Breast epithelium (tissue), 3 donors: ENCODE measurements around the gene TNNI3K.

Experiments used
- CTCF ChIP-seq, 3 donors: fragments of 450-650 bp; IDR thresholded peaks; one replicate each; pipeline ENCODE4 v1.5.1; 2016 to 2017; ENCODE audit warnings: antibody characterized with exemption in 3 of 3, mild to moderate bottlenecking in 3 of 3, moderate library complexity in 3 of 3
- POLR2A ChIP-seq: fragments of 450-650 bp; IDR thresholded peaks from one replicate; pipeline ENCODE4 v1.6.1; 2016; ENCODE audit warnings: antibody characterized with exemption, mild to moderate bottlenecking, moderate library complexity
- POLR2AphosphoS5 ChIP-seq, 3 donors: sonication (generic); formaldehyde crosslinking; IDR thresholded peaks; one replicate each; pipeline ENCODE4 v1.6.1; 2017; ENCODE audit warnings: antibody characterized with exemption in 3 of 3

- no peak for TF ChIP-seq CTCF (IDR thresholded peaks at IDR 0.05)
- no peak for TF ChIP-seq POLR2A
- no peak for TF ChIP-seq POLR2AphosphoS5 (IDR thresholded peaks at IDR 0.05)
Observed at GRCh38 chr1:74280642-74281396, 45.6 kb downstream of the TNNI3K start.
